ENCODE data around the gene OR10AD1.

OR10AD1 gene

DNA sequence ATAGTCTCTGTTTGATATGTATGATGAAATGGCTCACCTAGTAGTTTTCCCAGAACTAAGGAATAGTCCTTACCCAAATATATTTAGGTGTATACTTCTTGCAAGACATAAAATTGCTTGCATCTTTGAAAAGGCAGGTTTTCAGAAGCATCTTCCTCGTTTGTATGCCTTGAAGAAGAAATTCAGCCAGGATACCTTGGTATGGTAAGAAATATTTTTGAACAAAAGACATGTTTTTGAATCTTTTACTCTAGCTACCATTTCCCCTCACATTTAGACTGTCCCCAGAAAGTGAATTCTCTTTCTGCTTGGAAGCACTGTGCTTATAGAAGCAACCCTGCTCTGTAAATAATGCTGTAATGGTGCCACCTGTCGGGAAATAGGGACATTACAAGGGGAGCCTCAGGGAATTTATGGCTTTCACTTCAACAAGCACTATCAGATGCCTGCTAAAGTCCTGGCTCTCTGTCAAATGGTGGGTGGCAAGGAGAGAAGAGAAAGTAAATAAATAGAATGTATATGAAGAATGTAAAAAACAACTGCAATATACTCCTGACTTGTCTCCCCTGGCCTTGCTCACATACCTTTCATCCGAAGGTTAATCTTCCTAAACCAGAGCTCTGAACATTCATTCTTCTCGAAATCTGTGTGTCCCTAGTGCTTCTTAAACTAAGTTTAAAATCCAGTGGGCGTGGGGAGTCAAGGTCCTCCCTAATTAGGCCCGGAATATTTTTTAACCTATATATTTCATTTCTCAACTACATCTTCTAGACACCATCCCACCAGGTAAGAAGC is 13.6 kb downstream of the OR10AD1 start:
- peak; percentile 33 for DNase-seq

DNA sequence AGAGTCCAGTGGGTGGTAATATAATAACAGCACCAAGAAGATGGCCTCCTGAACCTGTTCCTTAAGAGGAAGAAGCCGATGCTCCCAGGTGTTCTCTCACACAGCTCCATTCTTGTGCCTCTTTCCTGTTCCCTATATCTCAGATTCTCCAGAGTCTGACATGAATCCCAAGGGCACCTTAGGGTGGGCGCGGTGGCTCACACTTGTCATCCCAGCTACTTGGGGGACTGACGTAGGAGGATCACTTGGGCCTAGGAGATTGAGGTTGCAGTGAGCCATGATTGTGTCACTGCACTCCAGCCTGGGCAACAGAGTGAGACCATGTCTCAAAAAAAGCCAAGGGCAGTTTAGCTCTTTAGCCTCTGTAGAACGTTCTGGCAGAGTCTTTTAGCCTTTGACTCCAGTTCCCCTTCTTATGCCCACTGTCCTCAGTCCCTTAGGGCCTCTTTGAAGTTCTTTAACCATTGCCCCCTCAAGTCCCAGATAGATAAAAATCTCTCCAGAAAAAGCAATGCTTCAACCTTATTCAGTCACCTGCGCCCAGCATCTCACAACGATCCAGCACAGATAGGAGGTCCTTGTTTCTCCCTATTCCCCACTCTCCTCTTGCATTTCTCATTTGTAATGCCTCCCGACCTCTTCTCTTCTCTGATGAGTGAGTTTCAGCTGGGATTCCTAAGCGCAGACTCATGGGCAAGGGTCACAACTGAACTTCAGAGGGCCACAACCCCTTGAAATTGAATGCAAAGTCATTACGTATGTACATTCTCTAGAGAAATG is 15.0 kb downstream of the OR10AD1 start:
- no peak for DNase-seq

DNA sequence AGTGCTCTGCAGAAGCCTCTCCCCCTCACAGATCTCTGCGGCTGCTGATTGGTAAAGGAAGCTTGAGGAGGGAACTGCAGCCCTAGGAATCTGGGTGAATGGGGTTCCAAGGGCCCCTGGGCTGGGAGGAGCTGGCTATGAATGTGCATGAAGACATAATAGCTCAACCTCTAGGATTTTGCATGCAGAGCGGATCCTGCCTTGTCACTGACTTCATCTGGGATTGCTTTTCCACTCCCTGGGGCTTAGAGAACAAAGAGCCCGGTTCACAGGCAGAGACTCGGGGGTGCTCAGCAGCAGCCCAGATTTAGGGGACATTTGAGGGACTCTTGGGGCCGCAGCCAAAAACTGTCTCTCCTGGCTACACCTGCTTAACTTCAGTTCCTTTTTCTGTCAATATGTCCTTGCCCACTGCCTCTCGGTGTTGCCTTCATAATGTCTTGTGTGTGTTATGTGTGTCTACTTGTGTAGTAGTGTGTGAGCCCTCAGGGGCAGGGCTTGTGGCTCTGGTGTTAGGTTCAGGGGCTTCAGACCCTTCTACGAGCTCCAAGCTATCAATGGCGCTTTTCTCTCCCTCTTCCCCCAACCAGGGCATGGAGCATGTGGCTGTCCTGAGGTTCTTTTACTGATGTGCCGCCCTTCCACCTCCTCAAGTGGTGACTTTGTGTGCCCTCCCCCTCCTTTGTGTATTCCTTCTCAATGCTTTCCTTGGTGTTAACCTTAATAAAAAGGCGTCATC is 17.7 kb downstream of the OR10AD1 start:
- no peak for DNase-seq

DNA sequence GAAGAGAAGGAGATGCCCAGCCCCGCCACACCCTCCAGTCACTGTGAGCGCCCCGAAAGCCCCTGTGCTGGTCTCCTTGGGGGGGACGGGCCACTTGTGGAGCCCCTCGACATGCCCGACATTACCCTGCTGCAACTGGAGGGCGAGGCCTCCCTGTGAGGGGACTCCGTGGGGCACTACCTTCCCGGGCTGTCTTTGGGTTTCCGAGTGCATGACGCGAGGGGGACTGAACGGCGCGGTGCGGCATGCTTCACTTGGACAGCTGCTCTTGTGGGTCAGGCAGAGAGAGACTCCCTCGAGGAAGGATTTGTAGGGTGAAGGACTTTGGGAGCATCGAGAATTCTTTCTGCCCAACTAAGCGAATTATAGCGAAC is 18.6 kb downstream of the OR10AD1 start:
- DNase-seq, result no peak

DNA sequence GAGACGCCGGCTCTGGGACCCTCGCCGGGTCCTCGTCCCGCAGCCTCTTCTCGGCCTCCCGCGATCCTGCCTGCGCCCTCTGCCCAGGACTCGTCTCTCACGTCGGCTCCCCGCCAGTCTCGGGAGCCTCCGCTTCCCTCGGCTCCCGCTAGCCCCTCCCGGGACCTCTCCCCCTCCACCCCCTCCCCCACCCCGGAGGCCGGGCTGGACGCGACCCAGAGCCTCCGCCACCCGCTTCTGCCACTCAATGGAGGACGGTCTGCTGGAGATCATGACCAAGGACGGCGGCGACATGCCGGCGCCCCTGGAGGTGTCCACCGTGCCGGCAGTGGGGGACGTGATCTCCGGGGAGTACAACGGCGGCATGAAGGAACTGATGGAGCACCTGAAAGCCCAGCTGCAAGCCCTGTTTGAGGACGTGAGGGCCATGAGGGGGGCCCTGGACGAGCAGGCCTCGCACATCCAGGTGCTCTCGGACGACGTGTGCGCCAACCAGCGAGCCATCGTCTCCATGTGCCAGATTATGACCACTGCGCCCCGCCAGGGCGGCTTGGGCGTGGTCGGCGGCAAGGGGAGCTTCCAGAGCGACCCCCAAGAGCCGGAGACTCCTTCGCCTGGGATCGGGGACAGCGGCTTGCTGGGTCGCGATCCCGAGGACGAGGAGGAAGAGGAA is 19.1 kb downstream of the OR10AD1 start:
- DNase-seq, result no peak

DNA sequence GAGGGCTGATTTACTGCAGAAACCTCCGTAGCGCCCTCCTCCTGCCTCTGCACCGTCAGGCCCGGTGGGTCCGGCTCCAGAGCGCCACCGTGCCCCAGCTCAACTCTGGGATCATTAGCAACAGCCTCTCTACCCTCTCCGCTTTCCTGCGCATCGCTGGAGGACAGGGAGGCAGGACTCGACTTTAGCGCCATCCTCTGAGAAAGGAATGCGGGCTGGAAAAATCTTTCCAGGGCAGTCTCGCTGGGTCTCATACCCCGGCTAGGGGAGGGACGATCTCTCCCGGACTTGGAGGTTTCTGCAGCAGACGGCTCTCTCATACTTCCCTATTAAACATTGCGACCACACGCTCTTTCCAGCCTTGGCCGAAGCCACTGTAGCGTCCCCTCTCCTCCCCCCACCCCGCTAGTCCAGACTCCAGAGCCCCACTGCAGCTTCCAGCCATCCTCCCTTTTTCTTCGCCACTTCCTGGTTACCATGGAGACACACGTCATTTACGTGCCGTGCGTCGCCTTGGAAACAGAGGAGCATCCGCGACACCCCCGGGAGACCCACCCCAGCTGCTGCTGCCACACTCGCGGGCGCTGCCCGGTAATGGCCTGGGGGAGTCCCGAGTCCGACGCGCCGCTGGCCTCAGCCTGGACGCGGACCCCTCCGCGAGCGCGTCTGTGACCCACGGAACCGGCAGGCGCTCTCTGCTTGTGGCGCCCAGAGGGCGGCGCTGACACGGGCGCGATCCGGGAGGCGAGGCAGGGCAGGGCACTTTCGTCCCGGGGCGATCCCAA is 19.8 kb downstream of the OR10AD1 start, which contains the start of gene CCDC184:
Gene CCDC184 (plus strand): TSS at position 554 of the 785 bp plus-strand sequence. CDS start 479 bp downstream, outside the sequence.
- DNase-seq, result no peak

DNA sequence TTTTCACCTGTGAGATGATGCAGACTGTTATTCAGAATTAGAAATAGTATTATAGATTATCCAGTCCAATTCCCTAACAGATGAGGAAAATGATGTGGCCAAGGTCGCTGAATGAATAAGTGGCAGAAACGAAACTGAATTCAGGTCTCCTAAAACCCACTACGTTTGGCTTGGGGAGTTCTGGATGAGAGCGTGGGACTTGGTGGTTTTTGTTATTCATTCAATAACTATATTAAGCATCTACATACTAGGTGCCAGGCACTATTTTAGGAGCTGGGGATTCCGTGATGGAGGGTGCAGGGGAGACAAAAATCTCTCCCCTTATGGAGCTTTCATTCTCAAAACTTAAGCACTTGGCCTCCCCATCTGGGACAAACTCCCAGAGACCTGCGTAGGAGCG is 20.5 kb downstream of the OR10AD1 start:
- no peak for DNase-seq

DNA sequence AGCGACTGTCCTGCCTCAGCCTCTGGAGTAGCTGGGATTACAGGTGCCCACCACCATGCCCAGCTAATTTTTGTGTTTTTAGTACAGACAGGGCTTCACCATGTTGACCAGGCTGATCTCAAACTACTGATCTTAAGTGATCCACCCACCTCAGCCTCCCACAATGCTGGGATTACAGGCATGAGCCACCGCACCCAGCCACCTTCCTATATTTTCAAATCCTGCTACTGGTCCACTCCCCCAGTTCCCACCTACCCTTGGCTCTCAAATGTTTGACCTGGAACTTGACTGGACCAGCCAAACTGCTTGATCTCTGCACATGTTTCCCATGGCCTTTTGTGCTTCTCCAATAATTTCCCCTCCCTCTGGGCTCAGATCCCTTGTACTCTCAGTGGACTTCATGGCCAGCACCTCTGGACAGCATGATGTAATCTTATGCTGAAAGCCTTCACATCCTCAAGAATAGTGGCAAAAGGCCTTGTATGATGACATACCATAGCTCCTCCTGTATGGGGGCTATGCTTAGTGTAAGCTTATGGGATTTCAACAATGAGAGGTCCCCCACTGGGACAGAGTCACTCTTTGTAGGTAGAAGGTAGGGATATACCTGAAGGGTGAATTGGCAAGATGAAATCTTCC is 22.1 kb downstream of the OR10AD1 start:
- no peak for DNase-seq

DNA sequence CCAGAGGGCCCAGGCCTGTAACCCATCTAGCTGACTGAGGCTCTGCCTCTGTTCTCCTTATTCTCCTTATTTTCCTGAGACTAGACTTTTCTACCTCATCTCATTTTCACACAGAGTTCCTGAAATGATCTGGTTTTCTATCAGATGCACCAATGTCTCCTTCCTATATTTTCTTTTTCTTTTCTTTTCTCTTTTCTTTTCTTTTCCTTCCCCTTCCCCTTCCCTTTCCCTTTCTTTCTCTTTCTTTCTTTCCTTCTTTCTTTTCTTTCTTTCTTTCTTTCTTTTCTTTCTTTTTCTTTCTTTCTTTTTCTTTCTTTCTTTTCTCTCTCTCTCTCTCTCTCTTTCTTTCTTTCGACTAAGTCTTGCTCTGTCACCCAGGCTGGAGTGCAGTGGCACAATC is 22.7 kb downstream of the OR10AD1 start:
- no peak for DNase-seq

DNA sequence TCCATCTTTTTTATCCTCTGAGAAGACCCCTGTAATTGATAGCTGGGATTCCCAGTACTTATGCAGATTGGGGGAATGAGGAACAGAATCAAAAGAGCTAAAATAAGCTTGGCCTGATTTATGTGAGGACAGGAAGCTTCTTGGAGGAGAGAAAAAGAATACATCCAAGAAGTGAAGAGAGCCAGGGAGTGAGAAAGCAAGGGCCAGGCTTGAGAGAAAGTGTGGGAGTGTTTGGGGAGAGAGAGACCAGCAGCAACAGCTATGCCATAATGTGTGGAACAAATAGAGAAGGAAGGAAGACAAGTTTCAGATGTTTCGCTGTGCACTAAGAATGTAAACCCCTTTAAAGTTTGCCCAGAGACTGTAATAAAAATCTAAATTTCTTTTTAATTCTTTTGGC is 23.6 kb downstream of the OR10AD1 start:
- no peak for DNase-seq

DNA sequence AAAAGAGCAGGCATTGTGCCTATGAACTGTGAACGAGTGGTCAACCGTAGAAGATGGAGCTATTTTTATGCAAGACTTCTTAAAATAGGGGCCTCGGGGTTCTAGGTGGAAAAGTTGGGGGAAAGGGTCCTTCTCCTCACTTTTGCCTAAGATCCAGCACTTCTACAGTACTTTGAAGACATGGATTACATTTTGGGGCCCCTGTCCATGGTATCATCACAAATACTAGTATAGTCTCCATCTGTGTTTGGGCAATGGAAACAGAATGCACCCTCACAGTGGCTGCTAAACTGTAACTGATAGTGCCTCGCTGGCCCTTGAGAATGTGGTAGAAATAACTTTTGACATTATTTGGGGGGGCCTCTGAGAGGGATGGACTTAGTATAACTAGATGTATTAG is 25.1 kb downstream of the OR10AD1 start:
- DNase-seq, result no peak

DNA sequence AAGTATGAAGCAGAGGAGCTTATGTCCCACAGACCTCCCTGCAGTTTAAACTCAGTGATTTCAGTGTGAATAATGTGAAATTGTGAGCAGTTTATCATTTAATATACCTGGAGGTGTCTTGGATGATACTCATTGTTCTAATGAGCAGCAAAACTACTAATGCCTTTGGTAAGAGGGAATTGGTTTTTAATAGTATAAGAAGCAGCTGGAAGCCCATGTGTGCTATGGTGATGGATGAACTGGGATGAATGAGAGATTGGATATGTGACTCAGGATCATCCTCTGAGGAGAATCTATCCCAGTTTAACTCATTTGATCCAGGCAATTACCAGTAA is 26.7 kb downstream of the OR10AD1 start:
- DNase-seq, result no peak

DNA sequence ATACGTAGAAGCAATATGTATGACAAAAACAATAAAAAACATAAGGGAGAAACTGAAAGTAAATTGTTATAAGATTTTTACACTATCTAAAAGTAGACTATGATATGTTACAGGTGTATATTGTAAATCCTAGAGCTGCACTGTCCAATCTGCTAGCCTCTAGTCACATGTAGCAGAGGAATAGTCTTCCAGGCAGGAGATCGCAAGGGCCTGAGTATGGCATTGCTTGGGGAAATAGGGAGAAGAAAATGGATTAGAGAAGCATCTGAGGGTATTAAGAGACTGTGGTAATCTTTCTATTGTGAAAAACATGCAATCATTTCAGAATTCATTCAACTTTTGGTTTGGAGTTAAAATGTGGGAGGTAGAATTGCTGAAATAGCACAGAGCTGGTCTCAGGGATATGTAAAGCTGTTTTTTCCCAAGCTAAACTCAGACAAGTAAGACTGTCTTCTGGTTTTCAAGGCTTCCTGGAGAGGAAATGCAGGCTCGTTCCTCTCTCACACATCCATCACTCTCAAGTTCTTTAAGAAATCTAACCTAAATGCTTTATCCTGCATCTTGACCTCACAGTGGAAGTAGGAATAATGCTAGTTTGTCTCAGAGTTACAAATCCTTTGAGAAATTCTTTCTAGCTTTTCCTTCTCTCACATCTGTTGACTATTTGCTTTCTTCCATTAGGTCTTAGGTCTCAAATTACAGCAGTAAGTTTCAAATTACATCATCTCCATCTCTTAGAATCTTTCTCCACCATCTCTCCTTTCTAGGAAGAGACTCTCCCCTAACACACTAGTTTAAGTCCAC is 27.3 kb downstream of the OR10AD1 start:
- no peak for DNase-seq

DNA sequence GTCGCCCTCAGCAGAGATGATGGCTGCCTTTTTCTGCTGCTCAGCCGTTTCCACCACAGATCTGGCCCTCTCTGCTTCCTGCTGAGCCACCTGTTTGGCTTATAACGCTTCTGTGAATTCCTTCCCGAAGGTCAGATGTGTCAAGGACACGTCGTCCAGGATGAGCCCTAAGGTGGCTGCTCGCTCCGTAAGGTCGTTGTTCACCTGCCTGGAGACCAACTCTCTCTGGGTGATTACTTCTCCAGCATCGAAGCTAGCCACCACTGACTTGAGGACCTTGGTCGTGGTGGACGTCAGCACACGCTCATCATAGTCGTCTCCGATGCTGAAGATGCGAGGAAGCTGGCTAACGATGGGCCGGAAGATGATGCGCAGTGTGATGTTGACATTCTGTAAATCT is 34.1 kb downstream of the OR10AD1 start:
- no peak for DNase-seq

DNA sequence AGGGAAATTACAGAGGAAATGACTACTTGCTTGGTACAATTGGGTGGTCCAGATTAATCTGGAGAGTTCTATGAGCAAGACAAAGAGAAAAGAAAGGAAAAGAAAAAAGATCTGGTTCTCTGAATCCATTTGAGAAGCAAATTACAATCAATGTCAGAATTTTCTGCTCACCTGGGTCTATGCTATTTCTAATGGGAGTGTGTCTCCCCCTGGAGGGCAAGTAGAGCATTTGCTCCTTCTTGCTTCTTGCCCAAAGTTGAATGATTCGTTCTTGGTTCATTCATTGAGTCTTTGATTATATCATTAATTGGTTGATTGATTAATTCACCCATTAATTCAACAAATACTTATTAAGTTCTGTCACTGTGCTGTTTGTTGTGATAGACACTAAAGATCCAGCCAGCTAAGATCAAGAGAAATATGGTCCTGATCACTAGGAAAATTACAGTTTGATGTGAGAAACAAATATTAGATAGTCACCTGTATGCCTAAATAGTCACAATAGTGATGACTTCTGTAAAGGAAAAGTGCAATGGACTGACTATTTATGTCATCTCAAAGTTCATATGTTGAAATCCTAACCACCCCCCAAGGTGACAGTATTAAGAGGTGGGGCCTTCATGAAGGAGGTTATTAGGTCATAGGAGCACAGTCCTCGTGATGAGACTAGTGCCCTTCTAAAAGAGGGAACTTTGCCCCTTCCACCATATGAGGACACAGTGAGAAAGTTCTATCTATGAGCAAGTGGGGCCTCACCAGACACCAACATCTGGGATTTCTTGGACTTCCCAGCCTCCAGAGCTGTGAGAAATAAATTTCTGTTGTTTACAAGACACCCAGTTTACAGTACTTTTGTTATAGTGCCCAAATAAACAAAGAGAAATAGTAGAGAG is 37.8 kb downstream of the OR10AD1 start:
- DNase-seq, result peak; percentile 16

DNA sequence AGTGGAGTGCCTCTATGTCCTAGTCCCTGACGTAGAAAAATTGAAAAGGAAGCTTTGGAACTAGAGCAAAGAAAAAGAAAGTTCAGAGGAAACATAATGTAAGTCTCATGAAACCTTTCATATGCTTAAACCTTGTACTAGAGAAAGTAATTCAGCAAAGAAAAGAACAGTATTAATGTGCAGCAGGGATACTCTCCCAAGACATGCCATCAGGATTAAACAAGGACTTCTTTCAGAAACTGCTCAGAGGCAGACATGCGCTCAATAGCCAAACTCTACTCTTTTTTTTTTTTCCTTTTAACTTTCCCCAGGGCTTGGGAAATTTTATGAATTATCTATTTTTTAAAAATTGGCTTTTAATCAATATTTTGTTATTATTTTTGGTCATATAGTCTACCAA is 38.6 kb downstream of the OR10AD1 start:
- no peak for DNase-seq

DNA sequence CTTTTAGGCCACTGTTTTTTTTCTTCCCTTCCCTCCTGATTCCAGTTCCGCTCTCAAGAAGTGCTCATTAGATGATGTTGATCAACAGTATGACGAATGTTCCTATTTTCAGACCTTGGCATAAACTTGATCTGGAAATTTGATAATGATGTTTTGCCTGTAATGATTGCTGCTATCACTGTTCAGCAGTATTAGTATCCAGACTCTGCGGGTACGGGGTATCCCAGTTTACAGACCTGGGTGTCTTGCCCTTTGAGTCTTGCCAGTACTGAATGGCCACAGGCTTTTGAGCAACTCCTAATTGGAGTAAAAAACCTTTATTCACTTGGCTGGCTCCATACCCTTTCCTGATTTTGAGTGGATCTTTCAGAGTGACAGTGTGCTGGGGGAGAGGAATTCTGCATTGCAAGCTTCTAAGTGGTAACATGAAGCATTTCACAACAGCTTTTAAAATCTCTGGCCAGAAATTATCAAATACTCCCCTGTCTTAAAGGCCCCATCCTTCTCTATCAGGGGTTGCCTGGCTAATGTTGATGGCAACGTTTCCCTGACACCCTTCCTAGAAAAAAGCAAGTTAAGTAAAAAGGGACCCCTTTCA is 39.8 kb downstream of the OR10AD1 start:
- DNase-seq, result no peak

DNA sequence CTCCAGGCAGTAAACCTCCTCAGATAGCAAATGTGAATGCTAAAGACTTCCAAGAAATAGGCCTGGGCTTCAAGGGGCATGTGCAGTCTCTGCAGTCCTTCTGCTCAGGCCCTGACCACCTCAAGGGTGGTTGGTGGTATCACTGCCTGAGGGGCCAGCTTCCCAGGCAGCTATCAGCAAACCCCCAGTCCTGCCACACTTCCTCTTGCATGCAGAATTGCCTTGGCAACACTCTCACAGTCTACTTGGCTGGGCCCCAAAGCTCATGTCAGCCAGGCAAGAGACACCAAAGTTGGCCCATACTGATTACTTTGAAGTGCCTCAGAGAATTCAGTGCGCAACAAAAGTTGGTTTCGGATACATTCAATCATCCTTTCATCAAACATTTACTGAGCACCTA is 42.3 kb downstream of the OR10AD1 start:
- DNase-seq, result peak; percentile 75

DNA sequence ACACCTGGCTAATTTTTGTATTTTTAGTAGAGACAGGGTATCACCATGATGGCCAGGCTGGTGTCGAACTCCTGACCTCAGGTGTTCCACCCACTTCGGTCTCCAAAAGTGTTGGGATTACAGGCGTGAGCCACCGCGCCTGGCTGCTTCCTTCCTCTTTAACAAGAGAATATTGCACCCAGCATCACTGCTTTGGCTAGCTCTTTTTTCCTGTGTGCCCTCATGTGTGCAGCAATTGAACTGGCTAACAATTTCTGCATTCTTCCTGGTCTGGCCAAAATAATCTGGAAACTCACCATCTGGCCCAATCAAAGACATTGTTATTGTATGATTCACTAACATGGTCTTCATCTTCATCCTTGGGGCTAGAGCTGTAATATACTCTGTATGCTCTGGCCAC is 43.0 kb downstream of the OR10AD1 start:
- DNase-seq, result no peak
